B cell (primary cell): ENCODE results near the gene PPCDC. TPM values are rescaled to one million over a fixed set of nuclear protein-coding genes. Genes with fewer than 3 reads are reported as not detected.

Experiments used
- ATAC-seq: fragments of 200-7000 bp; cut with Tn5 transposase; one replicate; pipeline ENCODE4 v1.10.0; 2021; ENCODE audit warnings: low read depth, mild to moderate bottlenecking, moderate number of reproducible peaks, moderate library complexity
- CTCF ChIA-PET: fragments of 350-600 bp; sonication (Branson Sonifier 250); formaldehyde crosslinking; loops from one replicate; lab custom pipeline; 2021; ENCODE audit warnings: antibody characterized with exemption, inconsistent platforms; lab: Charles Lee
- POLR2A ChIA-PET: fragments of 350-600 bp; sonication (Branson Sonifier 250); formaldehyde crosslinking; loops from one replicate; lab custom pipeline; 2021; ENCODE audit warnings: antibody characterized with exemption; lab: Charles Lee
- DNase-seq: peaks from one replicate; pipeline ENCODE4 v3.0.0; 2013
- H2AFZ ChIP-seq: 2 replicates; pipeline ENCODE4 v1.6.1; 2012; ENCODE audit warnings: mild to moderate bottlenecking, low read depth, low read length; ENCODE audit not compliant: insufficient read depth, poor library complexity, severe bottlenecking
- H3K27ac ChIP-seq, 2 donors: 1 replicate in 1 of 2; 2 replicates in 1 of 2; pipeline ENCODE4 v1.5.1; 2012 to 2013; ENCODE audit warnings: low read length in 2 of 2, mild to moderate bottlenecking in 2 of 2, moderate library complexity in 1 of 2
- H3K27me3 ChIP-seq, 4 experiments: fragments of 200-600 bp in 1 of 4; sonication (generic) in 1 of 4; replicated peaks in 1 of 4; 1 replicate in 2 of 4; 2 replicates in 2 of 4; pipeline versions ENCODE4 v1.6.1 to v1.7.0; 2013 to 2016; ENCODE audit warnings: low read length in 3 of 4, mild to moderate bottlenecking in 2 of 4, mixed read lengths in 1 of 4, moderate library complexity in 1 of 4; ENCODE audit not compliant: insufficient read depth in 4 of 4, control insufficient read depth in 3 of 4; ENCODE audit errors: control extremely low read depth in 1 of 4
- H3K36me3 ChIP-seq, 2 experiments: replicated peaks in 1 of 2; 1 replicate in 1 of 2; 2 replicates in 1 of 2; pipeline versions ENCODE4 v1.6.1 to v1.7.1; 2013; ENCODE audit warnings: low read length in 1 of 2; ENCODE audit not compliant: insufficient read depth in 2 of 2, control insufficient read depth in 1 of 2; ENCODE audit errors: control extremely low read depth in 1 of 2, extremely low read depth in 1 of 2
- H3K4me1 ChIP-seq, 2 donors: fragments of 200-600 bp in 1 of 2; sonication (generic) in 1 of 2; 1 replicate in 1 of 2; 2 replicates in 1 of 2; pipeline versions ENCODE4 v1.5.1 to v1.6.1; 2013 to 2017; ENCODE audit warnings: low read length in 2 of 2; ENCODE audit not compliant: control insufficient read depth in 2 of 2, insufficient read depth in 2 of 2
- H3K4me2 ChIP-seq: replicated peaks from 2 replicates; pipeline ENCODE3; 2012; ENCODE audit warnings: mild to moderate bottlenecking, low read depth, low read length; ENCODE audit not compliant: poor library complexity, severe bottlenecking
- H3K4me3 ChIP-seq, 5 experiments: fragments of 200-600 bp in 1 of 5; sonication (generic) in 1 of 5; 1 replicate in 3 of 5; 2 replicates in 2 of 5; pipeline versions ENCODE4 v1.5.1 to v1.7.0; 2011 to 2016; ENCODE audit warnings: low read length in 4 of 5, mild to moderate bottlenecking in 4 of 5, low read depth in 2 of 5, control low read depth in 1 of 5, moderate library complexity in 1 of 5; ENCODE audit not compliant: insufficient read depth in 1 of 5; ENCODE audit errors: control extremely low read depth in 1 of 5, extremely low read depth in 1 of 5
- H3K79me2 ChIP-seq: fragments of 200-600 bp; sonication (generic); one replicate; pipeline ENCODE4 v1.6.0; 2016; ENCODE audit warnings: low read length; ENCODE audit not compliant: control insufficient read depth, insufficient read depth
- H3K9ac ChIP-seq: fragments of 200-600 bp; sonication (generic); 2 replicates; pipeline ENCODE4 v1.6.1; 2017; ENCODE audit warnings: mild to moderate bottlenecking, low read length, moderate library complexity
- H3K9me3 ChIP-seq, 3 donors: one replicate each; pipeline versions ENCODE4 v1.6.1 to v1.7.1; 2013; ENCODE audit warnings: low read length in 2 of 3; ENCODE audit not compliant: control insufficient read depth in 2 of 3, insufficient read depth in 1 of 3; ENCODE audit errors: control extremely low read depth in 1 of 3
- H4K20me1 ChIP-seq: 2 replicates; pipeline ENCODE4 v1.6.0; 2012; ENCODE audit warnings: mild to moderate bottlenecking, low read length; ENCODE audit not compliant: insufficient read depth, control insufficient read depth, poor library complexity, severe bottlenecking
- H3K27ac Mint-ChIP-seq: one replicate; pipeline ENCODE4 v1.8.0; 2021; ENCODE audit warnings: mixed read lengths
- H3K27me3 Mint-ChIP-seq: one replicate; pipeline ENCODE4 v1.8.0; 2021; ENCODE audit warnings: mixed read lengths
- H3K4me1 Mint-ChIP-seq: one replicate; pipeline ENCODE4 v1.8.0; 2021; ENCODE audit warnings: mixed read lengths
- H3K4me3 Mint-ChIP-seq: one replicate; pipeline ENCODE4 v1.8.0; 2021; ENCODE audit warnings: mixed read lengths
- H3K9me3 Mint-ChIP-seq: one replicate; pipeline ENCODE4 v1.8.0; 2022; ENCODE audit warnings: mixed read lengths; ENCODE audit not compliant: insufficient read depth
- EZH2 ChIP-seq: IDR thresholded peaks from 2 replicates; pipeline ENCODE4 v1.6.1; 2012; ENCODE audit warnings: borderline replicate concordance, low read depth, mild to moderate bottlenecking, moderate library complexity, low read length; ENCODE audit not compliant: insufficient read depth, poor library complexity, severe bottlenecking
- WGBS: methylation state at CpG from one replicate; pipeline ENCODE4 v1.1.5; 2013; ENCODE audit warnings: missing lambda C conversion rate; ENCODE audit not compliant: insufficient coverage; 5-methylcytosine and 5-hydroxymethylcytosine counted together
- intact Hi-C: fragments of 100-400 bp; cut with micrococcal nuclease; formaldehyde crosslinking; loops from one replicate; pipeline ENCODE4 v1.10.0; 2022
- polyA plus RNA-seq: library from polyadenylated mRNA; depleted of rRNA; stranded (reverse); fragments of >200 nt; gene quantifications from 2 replicates; pipeline ENCODE4 v1.2.3, GENCODE V29; 2012
- total RNA-seq, 2 donors: library from RNA; stranded (reverse); fragments of 120-200 nt in 1 of 2; gene quantifications; 1 replicate in 1 of 2; 2 replicates in 1 of 2; pipeline versions ENCODE4 v1.2.3 to v1.2.4, GENCODE V29; 2013 to 2022
- TF ChIP-seq, protein P1 (sequence below): fragments of 200-600 bp; IDR thresholded peaks from one replicate; pipeline ENCODE4 v1.8.0; 2022; ENCODE audit warnings: antibody characterized with exemption, mild to moderate bottlenecking

PPCDC gene
- total and polyA plus RNA-seq, 2 donors (not counting 1 experiment from before 2014, with no cell fraction given): 15.1 to 19.7 TPM

GRCh38 chr15:74992619-74993018 is 30.8 kb upstream of the PPCDC start:
- H3K4me3 Mint-ChIP-seq: no peak overlapping the region
- peaks cover 12% of the 10 kb centered on the region for H3K4me1 Mint-ChIP-seq
- peaks cover 19 to 23% of the 10 kb centered on the region in 2 donors for H3K4me1 ChIP-seq
- H3K4me2 ChIP-seq: no peak overlapping the region
- H3K27me3 ChIP-seq: peaks cover 0 to 44% (median 27%) of the 10 kb centered on the region in 4 experiments
- no peak for TF ChIP-seq EZH2
- TF ChIP-seq, protein P1, sequence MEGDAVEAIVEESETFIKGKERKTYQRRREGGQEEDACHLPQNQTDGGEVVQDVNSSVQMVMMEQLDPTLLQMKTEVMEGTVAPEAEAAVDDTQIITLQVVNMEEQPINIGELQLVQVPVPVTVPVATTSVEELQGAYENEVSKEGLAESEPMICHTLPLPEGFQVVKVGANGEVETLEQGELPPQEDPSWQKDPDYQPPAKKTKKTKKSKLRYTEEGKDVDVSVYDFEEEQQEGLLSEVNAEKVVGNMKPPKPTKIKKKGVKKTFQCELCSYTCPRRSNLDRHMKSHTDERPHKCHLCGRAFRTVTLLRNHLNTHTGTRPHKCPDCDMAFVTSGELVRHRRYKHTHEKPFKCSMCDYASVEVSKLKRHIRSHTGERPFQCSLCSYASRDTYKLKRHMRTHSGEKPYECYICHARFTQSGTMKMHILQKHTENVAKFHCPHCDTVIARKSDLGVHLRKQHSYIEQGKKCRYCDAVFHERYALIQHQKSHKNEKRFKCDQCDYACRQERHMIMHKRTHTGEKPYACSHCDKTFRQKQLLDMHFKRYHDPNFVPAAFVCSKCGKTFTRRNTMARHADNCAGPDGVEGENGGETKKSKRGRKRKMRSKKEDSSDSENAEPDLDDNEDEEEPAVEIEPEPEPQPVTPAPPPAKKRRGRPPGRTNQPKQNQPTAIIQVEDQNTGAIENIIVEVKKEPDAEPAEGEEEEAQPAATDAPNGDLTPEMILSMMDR: no peak
- no peaks in the 10 kb centered on the region for H3K9me3 Mint-ChIP-seq
- no peak overlapping the region for H3K27ac ChIP-seq
- H3K36me3 ChIP-seq: no peaks in the 10 kb centered on the region
- ChIA-PET CTCF (no interaction called here), POLR2A (no interaction called here)
- peaks cover 53% of the 10 kb centered on the region for H3K27me3 Mint-ChIP-seq
- no peak overlapping the region for H3K27ac Mint-ChIP-seq
- intact Hi-C loops: no loop called here
- peaks cover 0 to 23% (median 0%) of the 10 kb centered on the region in 3 donors for H3K9me3 ChIP-seq
- DNase-seq: no peak
- peaks cover 6% of the 10 kb centered on the region for H4K20me1 ChIP-seq
- WGBS: no CpG with 5 or more reads among the region's 1 CpG
- no peak overlapping the region for H3K4me3 ChIP-seq
- no peak for ATAC-seq
- H3K9ac ChIP-seq: no peak overlapping the region
- H3K79me2 ChIP-seq: no peaks in the 10 kb centered on the region
- no peak overlapping the region for H2AFZ ChIP-seq

- H3K27me3 Mint-ChIP-seq: peaks cover 68% of the 10 kb centered on the region
- DNase-seq (no peak), ATAC-seq (no peak)
- Histone ChIP-seq H3K4me1 (peaks cover 19 to 23% of the 10 kb centered on the region in 2 donors), H4K20me1 (peaks cover 6% of the 10 kb centered on the region), H3K4me2 (no peak overlapping the region), H3K79me2 (no peaks in the 10 kb centered on the region), H3K9ac (no peak overlapping the region), H3K4me3 (no peak overlapping the region), H3K36me3 (no peaks in the 10 kb centered on the region), H3K9me3 (peaks cover 0 to 30% (median 0%) of the 10 kb centered on the region in 3 donors), H3K27ac (no peak overlapping the region), H2AFZ (no peak overlapping the region), H3K27me3 (peaks cover 0 to 57% (median 41%) of the 10 kb centered on the region in 4 experiments)
- no peak for TF ChIP-seq EZH2
- TF ChIP-seq, protein P1: no peak
- intact Hi-C loops: no loop called here
- CTCF ChIA-PET: no interaction called here
- peaks cover 12% of the 10 kb centered on the region for H3K4me1 Mint-ChIP-seq
- WGBS: 66% methylated on average over 2 of the region's 2 CpGs
- no peaks in the 10 kb centered on the region for H3K9me3 Mint-ChIP-seq
- POLR2A ChIA-PET: no interaction called here
- H3K27ac Mint-ChIP-seq: no peak overlapping the region
- no peak overlapping the region for H3K4me3 Mint-ChIP-seq
These were observed 29.2 kb upstream of the PPCDC start for GRCh38 chr15:74994236-74994635.
